ENCODE results near the gene SCN3A. TPM values are rescaled to one million over a fixed set of nuclear protein-coding genes. Genes with fewer than 3 reads are reported as not detected.

The SCN3A gene
- total and polyA plus RNA-seq, 5 donors from 2014 or later: 0.09 TPM; not detected in 4

- H3K9me3 Mint-ChIP-seq: peaks cover 0 to 5% (median 3%) of the 10 kb centered on the region in 7 donors
- ATAC-seq (ENCODE audit: low read depth in 2 of 2) (no peak), DNase-seq (no peak)
- Histone ChIP-seq H3K36me3 (ENCODE audit: control insufficient read depth, insufficient read depth, low read length) (no peaks in the 10 kb centered on the region), H3K4me1 (ENCODE audit: control insufficient read depth, insufficient read depth, low read length, poor library complexity, severe bottlenecking) (no peaks in the 10 kb centered on the region), H3K4me3 (ENCODE audit: low read depth, low read length) (no peak overlapping the region), H3K9me3 (ENCODE audit: control insufficient read depth in 2 of 2, low read length in 2 of 2) (no peaks in the 10 kb centered on the region), H3K27me3 (ENCODE audit: control insufficient read depth, insufficient read depth, low read length) (no peaks in the 10 kb centered on the region), H3K27ac (ENCODE audit: insufficient read depth, low read length, poor library complexity, severe bottlenecking) (no peak overlapping the region)
- H3K4me1 Mint-ChIP-seq: no peaks in the 10 kb centered on the region
- H3K4me3 Mint-ChIP-seq: no peak overlapping the region
- no peaks in the 10 kb centered on the region for H3K36me3 Mint-ChIP-seq
- no peak overlapping the region for H3K27ac Mint-ChIP-seq
- H3K27me3 Mint-ChIP-seq: no peaks in the 10 kb centered on the region
These were observed 46.7 kb downstream of the SCN3A start for GRCh38 chr2:165157160-165157559.

- Histone ChIP-seq H3K27ac (ENCODE audit: insufficient read depth, low read length, poor library complexity, severe bottlenecking) (no peak overlapping the region), H3K36me3 (ENCODE audit: control insufficient read depth, insufficient read depth, low read length) (no peaks in the 10 kb centered on the region), H3K4me1 (ENCODE audit: control insufficient read depth, insufficient read depth, low read length, poor library complexity, severe bottlenecking) (no peaks in the 10 kb centered on the region), H3K4me3 (ENCODE audit: low read depth, low read length) (no peak overlapping the region), H3K9me3 (ENCODE audit: control insufficient read depth in 2 of 2, low read length in 2 of 2) (no peaks in the 10 kb centered on the region), H3K27me3 (ENCODE audit: control insufficient read depth, insufficient read depth, low read length) (no peaks in the 10 kb centered on the region)
- Mint-ChIP-seq H3K27ac (no peak overlapping the region), H3K4me3 (no peak overlapping the region), H3K27me3 (no peaks in the 10 kb centered on the region), H3K9me3 (peaks cover 0 to 6% (median 4%) of the 10 kb centered on the region in 7 donors), H3K4me1 (no peaks in the 10 kb centered on the region), H3K36me3 (no peaks in the 10 kb centered on the region)
- ATAC-seq (ENCODE audit: low read depth in 2 of 2): no peak
- no peak for DNase-seq
These were observed 48.7 kb downstream of the SCN3A start for GRCh38 chr2:165155152-165155551.

GRCh38 chr2:165149439-165149838 lies 54.4 kb downstream of the SCN3A start:
- Histone ChIP-seq H3K4me3 (ENCODE audit: low read depth, low read length) (no peak overlapping the region), H3K27me3 (ENCODE audit: control insufficient read depth, insufficient read depth, low read length) (no peaks in the 10 kb centered on the region), H3K27ac (ENCODE audit: insufficient read depth, low read length, poor library complexity, severe bottlenecking) (no peak overlapping the region), H3K9me3 (ENCODE audit: control insufficient read depth in 2 of 2, low read length in 2 of 2) (no peaks in the 10 kb centered on the region), H3K4me1 (ENCODE audit: control insufficient read depth, insufficient read depth, low read length, poor library complexity, severe bottlenecking) (no peaks in the 10 kb centered on the region), H3K36me3 (ENCODE audit: control insufficient read depth, insufficient read depth, low read length) (no peaks in the 10 kb centered on the region)
- Mint-ChIP-seq H3K27ac (peak overlapping the region in 1 of 3 donors; percentile 5), H3K4me1 (no peaks in the 10 kb centered on the region), H3K27me3 (no peaks in the 10 kb centered on the region), H3K4me3 (no peak overlapping the region), H3K36me3 (no peaks in the 10 kb centered on the region), H3K9me3 (peaks cover 0 to 4% (median 0%) of the 10 kb centered on the region in 7 donors)
- ATAC-seq (ENCODE audit: low read depth in 2 of 2): no peak
- no peak for DNase-seq

DNA sequence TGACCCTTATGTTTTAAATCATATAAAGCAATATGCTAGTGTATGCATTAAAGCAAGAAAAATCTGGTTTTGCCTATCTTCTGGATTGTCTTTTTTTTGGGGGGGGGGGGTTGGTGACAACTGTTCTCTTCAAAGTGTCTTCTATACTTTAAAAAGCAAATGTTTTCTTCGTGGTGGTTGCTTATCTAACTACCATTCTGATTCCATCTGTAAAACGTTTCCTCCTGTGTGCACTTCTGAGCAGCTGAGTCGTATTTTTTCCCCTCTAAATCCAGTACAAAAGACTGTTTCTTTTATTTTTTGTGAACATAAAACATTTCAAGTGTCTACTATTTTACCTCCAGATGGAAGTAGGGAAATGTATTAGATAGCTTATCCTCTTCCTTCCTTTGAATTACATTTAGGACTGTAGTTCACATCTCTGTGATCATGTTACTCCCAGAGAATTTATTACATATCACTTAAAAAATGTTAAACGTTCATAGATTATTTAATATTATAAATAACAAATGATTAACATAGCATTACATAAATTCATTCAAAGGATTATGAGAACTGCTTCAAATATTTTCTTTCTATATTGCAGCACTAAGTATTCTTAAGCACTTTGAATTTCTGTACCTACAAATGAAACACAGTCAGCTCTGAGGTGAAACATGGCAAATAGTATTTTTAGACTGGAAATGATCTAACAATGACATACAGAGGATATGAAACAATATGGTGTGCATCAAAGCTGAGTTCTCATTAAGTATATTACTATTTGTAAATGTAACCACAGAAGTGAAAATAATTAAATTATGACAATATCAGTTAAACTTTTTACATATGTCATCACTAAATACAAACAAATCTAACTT lies 56.4 kb downstream of the SCN3A start:
- Histone ChIP-seq H3K27ac (ENCODE audit: insufficient read depth, low read length, poor library complexity, severe bottlenecking) (no peak overlapping the region), H3K27me3 (ENCODE audit: control insufficient read depth, insufficient read depth, low read length) (no peaks in the 10 kb centered on the region), H3K9me3 (ENCODE audit: control insufficient read depth in 2 of 2, low read length in 2 of 2) (no peaks in the 10 kb centered on the region), H3K36me3 (ENCODE audit: control insufficient read depth, insufficient read depth, low read length) (no peaks in the 10 kb centered on the region), H3K4me1 (ENCODE audit: control insufficient read depth, insufficient read depth, low read length, poor library complexity, severe bottlenecking) (no peaks in the 10 kb centered on the region), H3K4me3 (ENCODE audit: low read depth, low read length) (no peak overlapping the region)
- no peak overlapping the region for H3K4me3 Mint-ChIP-seq
- DNase-seq (no peak), ATAC-seq (ENCODE audit: low read depth in 2 of 2) (no peak)
- no peaks in the 10 kb centered on the region for H3K27me3 Mint-ChIP-seq
- no peak overlapping the region for H3K27ac Mint-ChIP-seq
- H3K9me3 Mint-ChIP-seq: peaks cover 0 to 8% (median 0%) of the 10 kb centered on the region in 7 donors
- no peaks in the 10 kb centered on the region for H3K36me3 Mint-ChIP-seq
- no peaks in the 10 kb centered on the region for H3K4me1 Mint-ChIP-seq

- H3K27ac ChIP-seq (ENCODE audit: insufficient read depth, low read length, poor library complexity, severe bottlenecking): no peak overlapping the region
- peaks cover 0 to 7% (median 0%) of the 10 kb centered on the region in 7 donors for H3K9me3 Mint-ChIP-seq
- no peak overlapping the region for H3K4me3 Mint-ChIP-seq
- no peak overlapping the region for H3K27ac Mint-ChIP-seq
- H3K36me3 ChIP-seq (ENCODE audit: control insufficient read depth, insufficient read depth, low read length): no peaks in the 10 kb centered on the region
- no peaks in the 10 kb centered on the region for H3K27me3 Mint-ChIP-seq
- DNase-seq (no peak), ATAC-seq (ENCODE audit: low read depth in 2 of 2) (no peak)
- no peaks in the 10 kb centered on the region for H3K4me1 Mint-ChIP-seq
- H3K4me3 ChIP-seq (ENCODE audit: low read depth, low read length): no peak overlapping the region
- H3K9me3 ChIP-seq (ENCODE audit: control insufficient read depth in 2 of 2, low read length in 2 of 2): no peaks in the 10 kb centered on the region
- H3K27me3 ChIP-seq (ENCODE audit: control insufficient read depth, insufficient read depth, low read length): no peaks in the 10 kb centered on the region
- no peaks in the 10 kb centered on the region for H3K36me3 Mint-ChIP-seq
- no peaks in the 10 kb centered on the region for H3K4me1 ChIP-seq (ENCODE audit: control insufficient read depth, insufficient read depth, low read length, poor library complexity, severe bottlenecking)
These were observed 59.5 kb downstream of the SCN3A start for GRCh38 chr2:165144315-165144714.

DNA sequence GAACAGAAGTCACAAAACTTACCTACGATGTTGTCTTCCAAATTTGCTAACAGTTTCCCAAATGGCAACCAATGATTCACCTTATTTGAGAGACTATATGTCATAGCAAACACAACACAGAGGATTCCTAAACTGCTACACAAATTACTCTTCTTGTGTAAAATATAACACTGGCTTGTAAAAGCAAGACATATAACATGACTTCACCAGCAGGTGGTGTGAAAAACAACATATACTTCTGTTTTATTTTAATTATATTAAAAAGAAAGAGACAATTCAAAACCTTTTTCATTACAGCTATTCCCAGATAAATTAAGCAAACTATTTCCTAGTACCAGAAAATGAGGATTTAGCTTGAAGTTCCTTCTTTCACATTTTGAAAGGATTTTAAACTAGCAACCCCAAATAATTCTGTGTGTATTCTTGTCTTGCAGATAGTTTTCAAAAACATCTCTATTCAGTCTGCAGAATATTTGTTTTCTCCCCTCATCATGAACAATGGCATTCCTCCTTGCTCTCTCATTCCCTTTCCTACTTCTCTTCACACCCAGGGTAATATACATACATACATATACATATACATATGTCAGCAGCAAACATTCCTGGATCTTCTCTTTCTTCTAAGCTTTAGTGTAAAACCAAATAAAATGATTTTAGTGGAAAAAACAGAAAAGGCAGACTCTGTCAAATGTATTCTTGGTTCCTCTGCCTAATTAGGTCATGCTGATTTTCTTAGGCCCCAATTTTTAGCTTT lies 62.1 kb downstream of the SCN3A start:
- H3K27me3 Mint-ChIP-seq: no peaks in the 10 kb centered on the region
- H3K9me3 ChIP-seq (ENCODE audit: control insufficient read depth in 2 of 2, low read length in 2 of 2): no peaks in the 10 kb centered on the region
- no peak overlapping the region for H3K4me3 Mint-ChIP-seq
- no peaks in the 10 kb centered on the region for H3K4me1 ChIP-seq (ENCODE audit: control insufficient read depth, insufficient read depth, low read length, poor library complexity, severe bottlenecking)
- H3K4me3 ChIP-seq (ENCODE audit: low read depth, low read length): no peak overlapping the region
- no peak overlapping the region for H3K27ac ChIP-seq (ENCODE audit: insufficient read depth, low read length, poor library complexity, severe bottlenecking)
- no peaks in the 10 kb centered on the region for H3K36me3 Mint-ChIP-seq
- peaks cover 0 to 7% (median 0%) of the 10 kb centered on the region in 7 donors for H3K9me3 Mint-ChIP-seq
- H3K4me1 Mint-ChIP-seq: no peaks in the 10 kb centered on the region
- no peaks in the 10 kb centered on the region for H3K36me3 ChIP-seq (ENCODE audit: control insufficient read depth, insufficient read depth, low read length)
- H3K27me3 ChIP-seq (ENCODE audit: control insufficient read depth, insufficient read depth, low read length): no peaks in the 10 kb centered on the region
- no peak for ATAC-seq (ENCODE audit: low read depth in 2 of 2)
- DNase-seq: no peak
- H3K27ac Mint-ChIP-seq: no peak overlapping the region

DNA sequence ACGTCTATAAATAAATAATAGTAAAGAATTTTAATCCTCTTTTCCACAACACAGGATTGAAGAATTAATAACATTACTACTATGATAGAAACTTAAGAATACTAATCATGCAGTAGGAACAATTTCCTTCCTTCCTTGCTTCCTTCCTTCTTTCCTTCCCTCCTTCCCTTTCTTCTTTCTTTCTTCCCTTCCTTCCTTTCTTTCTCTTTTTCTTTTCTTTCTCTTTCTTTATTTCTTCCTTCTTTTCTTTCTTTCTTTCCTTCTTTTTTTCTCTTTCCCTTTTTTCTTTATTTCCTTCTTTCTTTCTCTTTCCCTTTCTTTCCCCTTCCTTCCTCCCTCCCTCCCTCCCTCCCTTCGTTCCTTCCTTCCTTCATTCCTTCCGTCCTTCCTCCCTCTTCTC lies 77.6 kb downstream of the SCN3A start:
- H3K27me3 Mint-ChIP-seq: no peaks in the 10 kb centered on the region

More for the DNA sequence above, 77.6 kb downstream of the SCN3A start:
- no peak overlapping the region for H3K27ac ChIP-seq (ENCODE audit: insufficient read depth, low read length, poor library complexity, severe bottlenecking)
- Mint-ChIP-seq H3K9me3 (peaks cover 0 to 4% (median 0%) of the 10 kb centered on the region in 7 donors), H3K36me3 (no peaks in the 10 kb centered on the region), H3K27ac (no peak overlapping the region), H3K4me3 (no peak overlapping the region), H3K4me1 (no peaks in the 10 kb centered on the region)
- H3K4me3 ChIP-seq (ENCODE audit: low read depth, low read length): no peak overlapping the region
- no peaks in the 10 kb centered on the region for H3K27me3 ChIP-seq (ENCODE audit: control insufficient read depth, insufficient read depth, low read length)
- ATAC-seq (ENCODE audit: low read depth in 2 of 2) (no peak), DNase-seq (no peak)
- no peaks in the 10 kb centered on the region for H3K9me3 ChIP-seq (ENCODE audit: control insufficient read depth in 2 of 2, low read length in 2 of 2)
- no peaks in the 10 kb centered on the region for H3K36me3 ChIP-seq (ENCODE audit: control insufficient read depth, insufficient read depth, low read length)
- no peaks in the 10 kb centered on the region for H3K4me1 ChIP-seq (ENCODE audit: control insufficient read depth, insufficient read depth, low read length, poor library complexity, severe bottlenecking)

All from CD4-positive, CD25-positive, alpha-beta regulatory T cell (primary cell).